NT2/D1 (cell line): ENCODE results near the gene CHPT1.

Experiments
- DNase-seq: peaks from one replicate; pipeline ENCODE4 v3.0.0-alpha.2; 2011; ENCODE audit warnings: low read depth, low spot score
- H3K27me3 ChIP-seq: 2 replicates; pipeline ENCODE4 v1.6.0; 2011; ENCODE audit warnings: mild to moderate bottlenecking; ENCODE audit not compliant: insufficient read length, insufficient read depth
- H3K36me3 ChIP-seq: 2 replicates; pipeline ENCODE4 v1.6.1; 2011; ENCODE audit warnings: mild to moderate bottlenecking, low read length, mixed read lengths; ENCODE audit not compliant: insufficient read depth, insufficient read length
- H3K4me1 ChIP-seq: 2 replicates; pipeline ENCODE4 v1.5.1; 2011; ENCODE audit not compliant: insufficient read depth, insufficient read length
- H3K4me3 ChIP-seq: 2 replicates; pipeline ENCODE4 v1.5.1; 2011; ENCODE audit warnings: low read depth; ENCODE audit not compliant: insufficient read length
- H3K9ac ChIP-seq: 2 replicates; pipeline ENCODE4 v1.6.0; 2011; ENCODE audit warnings: low read depth; ENCODE audit not compliant: insufficient read length
- H3K9me3 ChIP-seq: 2 replicates; pipeline ENCODE4 v1.5.1; 2011; ENCODE audit warnings: mild to moderate bottlenecking, low read length; ENCODE audit not compliant: insufficient read depth
- SUZ12 ChIP-seq: IDR thresholded peaks from 2 replicates; pipeline ENCODE4 v1.6.1; 2011; ENCODE audit not compliant: insufficient read length, insufficient read depth; ENCODE audit errors: extremely low read depth
- YY1 ChIP-seq: IDR thresholded peaks from 2 replicates; pipeline ENCODE4 v1.6.1; 2011; ENCODE audit not compliant: insufficient read length, insufficient read depth
- ZNF274 ChIP-seq: IDR thresholded peaks from 2 replicates; pipeline ENCODE4 v1.6.1; 2011; ENCODE audit warnings: mild to moderate bottlenecking, low read depth, low read length

Gene CHPT1

DNA sequence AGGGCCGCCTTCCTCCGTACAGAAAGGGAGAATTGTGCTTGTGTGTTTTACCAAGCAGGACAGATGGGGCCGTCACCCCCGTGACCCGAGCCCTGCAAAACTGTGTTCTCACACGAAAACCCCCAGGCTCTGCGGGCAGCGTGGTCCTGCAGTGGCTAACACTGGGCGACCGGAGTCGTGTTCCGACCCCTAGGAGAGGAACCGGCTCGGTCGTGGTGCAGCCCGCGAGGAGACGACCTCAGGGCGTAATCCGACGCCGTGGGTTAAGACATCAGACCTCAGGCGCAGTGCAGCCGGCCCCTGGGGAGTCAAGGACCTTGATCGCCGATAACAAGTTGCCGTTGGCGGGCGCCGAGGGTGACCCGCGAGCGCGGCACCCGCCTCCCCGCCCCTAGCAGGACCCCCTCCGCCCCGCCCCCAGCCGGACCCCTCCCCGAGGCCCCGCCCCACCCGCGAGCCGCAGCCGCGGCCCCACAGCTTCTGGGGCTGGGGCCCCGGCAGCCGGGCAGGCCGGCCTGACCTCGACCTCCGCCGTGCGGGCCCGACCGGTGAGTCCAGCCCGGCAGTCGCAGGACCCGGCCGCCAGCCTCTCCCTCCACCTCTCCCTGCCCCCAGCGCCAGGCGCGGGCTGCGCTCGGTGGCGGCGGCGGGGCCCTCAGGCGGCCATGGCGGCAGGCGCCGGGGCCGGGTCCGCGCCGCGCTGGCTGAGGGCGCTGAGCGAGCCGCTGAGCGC lies at the start of gene CHPT1:
CHPT1 (plus strand) TSS at position 444 of the 733 bp plus-strand sequence; CDS start at position 666, 222 bp downstream.
- DNase-seq: peak; percentile 49
- H3K4me1 ChIP-seq: peaks cover 3% of the 10 kb centered on the region
- H3K9ac ChIP-seq: peak within 1 kb of the TSS; percentile 92
- peaks cover 32% of the 10 kb centered on the region for H3K27me3 ChIP-seq
- H3K36me3 ChIP-seq: no peaks in the 10 kb centered on the region
- TF ChIP-seq YY1 (no peak), ZNF274 (no peak), SUZ12 (no peak)
- no peaks in the 10 kb centered on the region for H3K9me3 ChIP-seq
- H3K4me3 ChIP-seq: peak within 1 kb of the TSS; percentile 83

DNA sequence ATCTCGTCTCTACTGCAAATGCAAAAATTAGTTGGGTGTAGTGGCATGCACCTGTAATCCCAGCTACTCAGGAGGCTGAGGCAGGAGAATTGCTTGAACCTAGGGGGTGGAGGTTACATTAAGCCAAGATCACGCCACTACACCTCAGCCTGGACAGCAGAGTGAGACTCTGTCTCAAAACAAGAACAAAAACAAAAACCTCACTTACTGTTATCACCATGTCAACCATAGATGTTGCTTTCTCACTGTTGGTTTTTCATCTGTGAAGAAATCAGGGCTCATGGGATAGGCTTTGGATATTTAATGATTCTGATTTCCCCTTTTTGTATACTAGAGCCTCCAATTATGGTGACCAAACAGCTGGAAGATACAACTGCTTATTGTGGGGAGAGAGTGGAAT lies 49.7 kb upstream of the CHPT1 start:
- H3K9me3 ChIP-seq: no peaks in the 10 kb centered on the region
- DNase-seq: no peak
- no peaks in the 10 kb centered on the region for H3K36me3 ChIP-seq
- no peaks in the 10 kb centered on the region for H3K4me1 ChIP-seq
- H3K27me3 ChIP-seq: peaks cover 11% of the 10 kb centered on the region
- H3K9ac ChIP-seq: no peak overlapping the region
- no peak overlapping the region for H3K4me3 ChIP-seq
- no peak for TF ChIP-seq ZNF274
- no peak for TF ChIP-seq SUZ12
- TF ChIP-seq YY1: no peak

DNA sequence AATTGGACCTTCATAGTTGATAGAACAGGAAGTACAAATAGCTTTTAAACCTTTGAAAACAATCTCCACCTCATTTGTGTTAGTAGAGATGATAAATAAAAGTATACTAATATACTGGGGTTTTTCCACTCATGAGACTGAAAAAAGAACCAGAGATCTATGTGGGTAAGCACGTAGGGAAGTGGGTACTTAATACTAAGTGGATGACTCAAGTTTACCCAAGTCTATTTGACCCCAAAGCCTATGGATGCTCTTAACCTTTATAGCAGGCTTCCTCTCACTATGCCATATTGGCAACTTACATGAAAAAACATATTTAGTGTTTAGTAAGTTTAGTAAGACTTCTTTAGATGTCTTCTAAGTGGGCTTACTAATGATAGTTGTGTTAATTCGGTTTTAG lies 49.2 kb upstream of the CHPT1 start:
- Histone ChIP-seq H3K4me1 (no peaks in the 10 kb centered on the region), H3K4me3 (no peak overlapping the region), H3K9ac (no peak overlapping the region), H3K27me3 (peaks cover 6% of the 10 kb centered on the region), H3K36me3 (no peaks in the 10 kb centered on the region), H3K9me3 (no peaks in the 10 kb centered on the region)
- no peak for TF ChIP-seq SUZ12
- TF ChIP-seq YY1: no peak
- no peak for TF ChIP-seq ZNF274
- no peak for DNase-seq

DNA sequence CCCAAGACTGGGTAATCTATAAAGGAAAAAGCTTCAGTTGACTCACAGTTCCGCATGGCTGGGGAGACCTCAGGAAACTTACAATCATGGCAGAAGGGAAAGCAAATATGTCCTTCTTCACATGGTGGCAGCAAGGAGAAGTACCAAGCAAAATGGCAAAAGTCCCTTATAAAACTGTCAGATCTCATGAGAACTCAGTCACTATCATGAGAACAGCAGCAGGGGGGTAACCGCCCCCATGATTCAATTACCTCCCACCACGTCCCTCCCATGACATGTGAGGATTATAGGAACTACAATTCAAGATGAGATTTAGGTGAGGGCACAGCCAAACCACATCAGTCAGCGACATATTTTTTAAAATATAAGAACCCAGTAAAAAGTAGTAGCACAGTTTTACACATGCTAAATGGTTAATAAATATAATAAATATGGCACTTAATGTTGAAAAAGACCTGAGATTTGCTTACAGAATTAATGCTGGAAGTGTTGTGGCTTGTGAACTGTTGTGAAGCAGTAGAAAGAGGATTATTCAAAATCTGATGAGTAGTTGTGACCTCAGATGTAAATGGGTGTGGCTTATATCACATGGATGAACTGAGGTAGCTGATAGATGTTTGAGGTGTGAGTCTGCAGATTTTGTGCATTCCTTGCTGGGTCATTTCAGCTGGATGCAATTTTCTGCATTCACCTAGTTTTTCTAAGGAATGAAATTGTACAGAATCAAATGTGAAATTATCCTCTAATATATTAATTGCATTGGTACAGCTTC lies 46.9 kb upstream of the CHPT1 start:
- H3K4me3 ChIP-seq: no peak overlapping the region
- H3K36me3 ChIP-seq: no peaks in the 10 kb centered on the region
- no peak overlapping the region for H3K9ac ChIP-seq
- DNase-seq: no peak
- no peaks in the 10 kb centered on the region for H3K27me3 ChIP-seq
- no peaks in the 10 kb centered on the region for H3K9me3 ChIP-seq
- TF ChIP-seq YY1 (no peak), ZNF274 (no peak), SUZ12 (no peak)
- H3K4me1 ChIP-seq: no peaks in the 10 kb centered on the region

DNA sequence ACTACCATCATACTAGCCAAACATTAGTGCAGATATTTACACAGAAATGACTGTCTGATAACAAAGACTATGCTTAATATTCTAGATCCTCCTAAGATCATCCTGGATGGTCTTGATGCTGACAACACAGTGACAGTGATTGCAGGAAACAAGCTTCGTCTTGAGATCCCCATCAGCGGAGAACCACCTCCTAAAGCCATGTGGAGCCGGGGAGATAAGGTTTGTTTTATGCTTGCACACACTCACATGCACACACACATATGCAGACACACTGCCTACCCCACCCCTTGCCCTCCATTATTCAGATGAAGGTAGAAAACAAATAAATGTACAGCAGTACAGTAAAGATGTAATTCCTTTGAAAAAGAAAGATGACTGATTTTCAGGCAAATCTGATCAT lies 44.4 kb upstream of the CHPT1 start:
- no peaks in the 10 kb centered on the region for H3K27me3 ChIP-seq
- H3K9ac ChIP-seq: no peak overlapping the region
- no peaks in the 10 kb centered on the region for H3K4me1 ChIP-seq
- no peak for TF ChIP-seq ZNF274
- no peak for TF ChIP-seq YY1
- TF ChIP-seq SUZ12: no peak
- no peaks in the 10 kb centered on the region for H3K36me3 ChIP-seq
- no peak for DNase-seq
- no peak overlapping the region for H3K4me3 ChIP-seq
- no peaks in the 10 kb centered on the region for H3K9me3 ChIP-seq

DNA sequence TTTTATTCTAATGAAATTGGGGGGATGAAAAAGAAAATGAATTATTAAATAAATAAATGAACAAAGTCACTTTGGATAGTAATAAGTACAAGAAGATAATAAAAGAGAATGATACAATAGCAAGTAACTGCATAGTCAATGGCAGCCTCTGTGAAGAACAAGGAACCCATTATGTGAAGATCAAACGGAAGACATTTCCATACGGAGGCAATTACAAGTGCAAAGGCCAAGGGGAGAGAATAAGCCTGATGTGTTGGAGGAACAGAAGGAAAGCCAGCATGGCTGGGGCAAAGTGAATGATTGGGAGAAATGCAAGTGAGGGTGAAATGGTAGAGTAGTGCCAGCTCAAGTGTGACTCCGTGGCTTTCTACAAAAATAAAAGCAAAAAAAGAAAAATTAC lies 43.9 kb upstream of the CHPT1 start:
- H3K27me3 ChIP-seq: no peaks in the 10 kb centered on the region
- no peaks in the 10 kb centered on the region for H3K4me1 ChIP-seq
- DNase-seq: no peak
- no peak overlapping the region for H3K9ac ChIP-seq
- no peak overlapping the region for H3K4me3 ChIP-seq
- H3K36me3 ChIP-seq: no peaks in the 10 kb centered on the region
- no peaks in the 10 kb centered on the region for H3K9me3 ChIP-seq
- TF ChIP-seq YY1: no peak
- TF ChIP-seq SUZ12: no peak
- no peak for TF ChIP-seq ZNF274

DNA sequence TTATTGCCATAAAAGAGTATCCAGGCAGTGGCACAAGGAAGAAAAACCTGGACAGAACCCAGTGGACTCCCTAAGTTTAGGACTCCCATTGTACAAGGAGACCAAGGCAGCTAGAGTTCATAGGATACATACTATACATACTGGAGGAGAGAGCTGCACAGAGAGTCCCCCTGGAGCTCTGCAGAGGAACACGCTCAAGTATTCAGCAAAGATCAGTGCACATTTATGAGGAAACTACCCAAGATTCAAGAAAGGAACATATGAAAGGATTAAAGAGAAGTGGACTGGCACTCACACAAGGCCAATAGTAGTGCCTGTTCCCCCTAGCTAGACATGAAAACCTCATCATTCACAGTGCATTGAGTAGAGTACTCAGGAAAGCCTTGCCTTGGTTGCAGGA lies 43.0 kb upstream of the CHPT1 start:
- no peak overlapping the region for H3K9ac ChIP-seq
- no peaks in the 10 kb centered on the region for H3K27me3 ChIP-seq
- no peaks in the 10 kb centered on the region for H3K4me1 ChIP-seq
- H3K4me3 ChIP-seq: no peak overlapping the region
- no peak for DNase-seq
- no peaks in the 10 kb centered on the region for H3K36me3 ChIP-seq
- H3K9me3 ChIP-seq: no peaks in the 10 kb centered on the region
- TF ChIP-seq SUZ12 (no peak), ZNF274 (no peak), YY1 (no peak)
